NCI-H524 treated with DMSO at 0.1 percent for 48 hours (cell line): ENCODE measurements around the gene GLTPD2.

Experiments
- DNase-seq: peaks from one replicate; lab custom pipeline; 2025; lab: John Stamatoyannopoulos, UW

GLTPD2 gene

GRCh38 chr17:4771519-4772234 is 17.1 kb upstream of the GLTPD2 start, which contains the start of gene TM4SF5:
Gene TM4SF5 (plus strand): TSS chr17:4771886. CDS start chr17:4771923, 37 bp downstream.
- DNase-seq, result no peak

- no peak for DNase-seq
Observed at GRCh38 chr17:4772235-4772613, 16.5 kb upstream of the GLTPD2 start.

GRCh38 chr17:4777969-4778760 is 10.6 kb upstream of the GLTPD2 start:
- DNase-seq, result no peak

DNA sequence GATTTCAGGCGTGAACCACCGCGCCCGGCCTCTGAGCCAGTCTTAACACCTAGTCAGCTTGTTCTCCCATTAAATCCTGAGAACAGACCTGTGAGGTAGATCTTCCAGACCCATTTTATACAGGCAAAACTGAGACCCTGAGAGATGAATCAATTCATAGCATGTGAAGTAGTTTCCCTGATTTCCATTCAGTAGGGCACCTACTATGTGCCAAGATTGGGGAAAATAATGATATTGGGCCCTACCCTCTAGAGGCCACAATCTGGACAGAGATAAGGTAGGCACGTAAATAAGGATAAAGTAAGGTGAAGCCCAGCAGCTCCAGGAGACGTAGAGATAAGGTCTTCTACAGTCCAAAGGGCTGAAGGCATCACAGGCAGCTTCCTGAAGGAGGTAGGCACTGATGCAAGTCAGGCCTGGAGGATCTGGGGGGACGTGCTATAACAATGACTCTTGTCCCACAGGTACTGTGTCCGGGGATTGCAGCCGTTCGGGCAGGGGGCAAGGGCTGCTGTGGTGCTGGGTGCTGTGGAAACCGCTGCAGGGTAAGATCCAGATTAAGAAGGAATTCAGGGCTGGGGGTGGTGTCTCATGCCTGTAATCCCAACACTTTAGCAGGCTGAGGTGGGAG is 8.3 kb upstream of the GLTPD2 start:
- no peak for DNase-seq

DNA sequence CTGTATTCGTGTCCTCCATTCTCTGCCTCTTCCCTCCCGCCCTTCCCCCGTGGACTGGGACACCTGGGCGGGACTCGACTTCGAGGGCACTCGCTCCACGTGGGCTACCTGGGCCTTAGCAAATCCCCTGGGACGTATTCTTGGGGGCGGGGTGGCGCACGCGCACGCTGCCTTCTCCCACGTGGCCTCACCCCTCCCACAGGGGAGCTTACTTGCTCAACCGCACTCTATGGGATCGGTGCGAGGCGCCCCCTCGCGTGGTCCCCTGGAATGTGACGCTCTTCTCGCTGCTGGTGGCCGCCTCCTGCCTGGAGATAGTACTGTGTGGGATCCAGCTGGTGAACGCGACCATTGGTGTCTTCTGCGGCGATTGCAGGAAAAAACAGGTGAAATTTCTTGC is 6.1 kb upstream of the GLTPD2 start:
- no peak for DNase-seq

- DNase-seq, result no peak
Observed at GRCh38 chr17:4785311-4786105, 3.3 kb upstream of the GLTPD2 start.

GRCh38 chr17:4786106-4786511 is 2.7 kb upstream of the GLTPD2 start, which contains the start of gene VMO1:
Gene VMO1 (minus strand): TSS chr17:4786364. CDS start chr17:4786352, 12 bp downstream.
- DNase-seq, result peak; percentile 5

GRCh38 chr17:4786516-4786915 is 2.2 kb upstream of the GLTPD2 start:
- no peak for DNase-seq

DNA sequence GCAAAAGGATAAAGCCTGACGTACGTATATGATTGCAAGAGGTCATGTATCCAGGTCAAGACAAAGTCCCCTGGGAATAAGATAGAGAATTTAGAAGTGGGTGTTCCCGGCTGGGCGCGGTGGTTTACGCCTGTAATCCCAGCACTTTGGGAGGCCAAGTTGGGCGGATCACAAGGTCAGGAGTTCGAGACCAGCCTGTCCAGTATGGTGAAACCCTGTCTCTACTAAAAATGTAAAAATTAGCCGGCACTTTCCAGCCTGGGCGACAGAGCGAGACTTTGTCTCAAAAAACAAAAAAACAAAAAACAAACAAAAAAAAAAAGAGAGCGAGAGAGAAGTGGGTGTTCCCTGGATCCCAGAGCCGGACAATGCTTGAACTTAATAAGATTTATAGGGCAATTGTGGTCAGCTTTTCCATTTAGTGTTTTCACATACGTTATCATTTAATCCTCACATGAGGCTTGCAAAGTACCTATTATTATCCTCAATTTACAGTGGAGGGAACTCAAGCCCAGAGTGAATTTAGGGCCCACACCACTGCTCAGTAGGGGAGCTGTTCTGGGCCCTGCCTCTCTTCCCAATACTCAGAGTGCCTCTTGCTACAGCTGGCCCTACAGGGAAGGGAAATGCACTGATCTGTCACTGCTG is 481 bp upstream of the GLTPD2 start:
- no peak for DNase-seq

DNA sequence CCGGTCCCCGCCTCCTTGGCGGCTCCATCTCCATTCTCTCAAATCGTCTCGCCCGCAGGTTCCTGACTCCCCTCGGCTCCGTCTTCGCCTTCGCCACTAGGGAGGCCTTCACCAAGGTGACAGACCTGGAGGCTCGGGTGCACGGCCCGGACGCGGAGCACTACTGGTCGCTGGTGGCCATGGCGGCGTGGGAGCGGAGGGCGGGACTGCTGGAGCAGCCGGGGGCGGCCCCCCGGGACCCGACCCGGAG is 862 bp downstream of the GLTPD2 start:
- DNase-seq, result no peak

DNA sequence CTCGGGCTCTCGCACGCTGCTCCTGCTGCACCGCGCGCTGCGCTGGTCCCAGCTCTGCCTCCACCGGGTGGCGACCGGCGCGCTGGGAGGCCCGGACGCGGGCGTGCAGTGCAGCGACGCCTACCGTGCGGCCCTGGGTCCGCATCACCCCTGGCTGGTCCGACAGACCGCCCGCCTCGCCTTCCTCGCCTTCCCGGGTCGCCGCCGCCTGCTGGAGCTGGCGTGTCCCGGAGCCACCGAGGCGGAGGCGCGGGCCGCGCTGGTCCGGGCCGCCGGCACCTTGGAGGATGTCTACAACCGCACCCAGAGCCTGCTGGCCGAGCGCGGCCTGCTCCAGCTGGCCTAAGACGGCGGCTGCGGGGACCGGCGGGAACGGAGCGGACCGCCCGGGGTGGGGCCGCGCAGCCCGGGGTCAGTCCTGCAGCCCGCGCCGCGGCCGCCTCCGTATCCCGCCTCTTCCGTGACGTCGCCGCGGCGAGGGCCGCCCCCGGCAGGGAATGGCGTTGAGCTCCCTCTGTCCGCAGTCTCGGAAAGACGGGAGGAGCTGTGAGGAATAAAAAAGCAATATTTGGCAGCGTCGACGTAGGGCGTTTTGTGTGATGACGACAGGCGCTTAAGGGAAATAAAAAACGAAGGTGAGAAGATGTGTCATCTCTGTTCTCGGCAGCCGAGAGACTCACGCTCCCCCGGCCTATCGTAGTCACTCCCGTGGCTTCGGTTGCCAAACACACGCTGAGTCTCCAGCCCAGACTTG is 1.4 kb downstream of the GLTPD2 start:
- peak; percentile 12 for DNase-seq

GRCh38 chr17:4790705-4791088 is 1.9 kb downstream of the GLTPD2 start:
- no peak for DNase-seq

DNA sequence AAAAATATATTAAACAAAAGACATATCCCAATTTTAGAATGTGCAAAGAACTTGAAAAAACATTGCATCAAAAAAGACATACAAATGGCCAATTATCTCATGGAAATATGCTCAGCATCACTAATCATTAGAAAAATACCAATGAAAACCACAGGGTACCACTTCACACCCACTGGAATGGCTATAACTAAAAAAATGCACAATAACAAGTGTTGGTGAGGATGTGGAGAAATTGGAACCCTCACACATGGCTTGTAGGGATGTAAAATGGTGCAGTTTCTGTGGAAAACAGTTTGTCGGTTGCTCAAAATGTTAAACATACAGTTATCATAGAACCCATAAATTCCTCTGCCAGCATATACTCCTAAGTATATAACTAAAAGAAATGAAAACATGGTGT is 6.4 kb downstream of the GLTPD2 start:
- no peak for DNase-seq

- DNase-seq, result no peak
Observed at GRCh38 chr17:4796552-4796920, 7.8 kb downstream of the GLTPD2 start.

- DNase-seq, result no peak
Observed at GRCh38 chr17:4800462-4801196, 11.9 kb downstream of the GLTPD2 start.

GRCh38 chr17:4802228-4802627 is 13.5 kb downstream of the GLTPD2 start, which contains the start of gene C17orf114:
Gene C17orf114 (minus strand): TSS chr17:4802328.
- DNase-seq, result no peak

DNA sequence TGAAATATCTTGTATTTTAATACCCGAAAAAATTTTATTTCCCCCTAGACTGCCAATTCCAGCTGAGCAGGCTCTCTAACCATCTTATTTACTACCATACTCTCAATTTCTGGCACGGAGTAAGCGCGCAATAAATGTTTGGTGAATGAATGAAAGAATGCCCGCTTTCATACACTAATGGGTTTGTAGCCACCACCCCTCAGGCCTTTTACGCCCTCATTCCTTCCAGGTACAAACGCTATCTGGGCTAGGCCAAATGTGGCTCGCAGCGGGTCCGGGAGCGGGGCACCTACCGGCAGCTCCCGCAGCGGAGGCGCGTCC is 17.7 kb downstream of the GLTPD2 start:
- no peak for DNase-seq

DNA sequence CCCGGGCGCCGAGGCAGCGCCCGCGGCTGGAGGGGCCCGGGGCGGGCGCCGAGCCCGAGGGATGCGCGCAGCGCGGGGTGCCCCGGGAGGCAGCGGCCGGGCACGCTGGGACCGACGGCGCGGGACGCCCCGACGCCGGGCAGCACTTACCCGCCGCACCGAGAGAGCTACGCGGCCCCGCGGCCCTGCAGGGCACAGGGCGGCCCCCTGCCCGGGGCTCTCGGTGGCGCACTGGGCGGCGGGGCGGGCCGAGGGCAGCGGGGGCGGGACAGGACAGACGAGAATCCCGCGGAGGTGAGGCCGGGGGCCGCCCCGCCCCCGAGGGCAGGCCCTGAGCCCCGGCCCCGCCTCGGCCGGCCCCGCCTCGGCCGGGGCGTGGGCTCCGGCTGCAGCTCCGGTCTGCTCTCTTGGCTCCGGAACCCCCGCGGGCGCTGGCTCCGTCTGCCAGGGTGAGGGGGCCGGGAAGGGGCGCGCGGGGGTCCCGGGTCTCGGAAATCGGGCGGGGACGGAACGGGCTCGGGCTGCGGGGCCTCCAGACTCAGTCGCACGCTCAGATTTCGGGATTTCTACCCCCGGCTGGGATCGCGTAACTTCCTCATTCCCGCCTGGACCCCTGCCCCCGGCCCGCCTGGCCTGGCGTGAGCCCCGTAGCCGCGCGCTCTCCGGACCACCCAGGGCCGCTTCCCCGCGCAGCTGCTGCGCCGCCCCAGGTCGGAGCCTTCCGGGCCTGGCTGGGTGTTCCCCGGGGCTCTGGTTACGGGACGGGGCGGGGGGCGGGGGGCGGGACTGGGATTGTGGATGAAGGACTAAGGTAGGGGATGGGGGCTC is 18.2 kb downstream of the GLTPD2 start, which contains the start of gene PLD2:
TSS of gene PLD2 (plus strand) at position 376 of the 828 bp plus-strand sequence. CDS start 621 bp downstream, outside the sequence.
- DNase-seq, result no peak

GRCh38 chr17:4807605-4808377 is 19.0 kb downstream of the GLTPD2 start:
- no peak for DNase-seq
